Mononuclear cell (primary cell): Measurements from ENCODE around the gene MERTK. TPM values are rescaled to one million over a fixed set of nuclear protein-coding genes. Genes with fewer than 3 reads are reported as not detected.
"Not testable (repeated sequence)": the region's sequence is repeated elsewhere in the genome, so short reads cannot be mapped to it uniquely, and the experiment has no call there.

Source experiments
- H3K27me3 ChIP-seq: 2 replicates; pipeline ENCODE4 v1.6.0; 2011; ENCODE audit warnings: low read length, control low read depth; ENCODE audit not compliant: insufficient read depth
- H3K4me1 ChIP-seq: 2 replicates; pipeline ENCODE4 v1.5.1; 2011; ENCODE audit warnings: mild to moderate bottlenecking, low read length, control low read depth; ENCODE audit not compliant: insufficient read depth
- H3K4me3 ChIP-seq: 2 replicates; pipeline ENCODE4 v1.5.1; 2011; ENCODE audit warnings: mild to moderate bottlenecking, low read length, moderate library complexity
- H3K9me3 ChIP-seq: 2 replicates; pipeline ENCODE4 v1.5.1; 2011; ENCODE audit warnings: low read depth, mild to moderate bottlenecking, control low read depth, low read length
- total RNA-seq: library from RNA; depleted of rRNA; stranded (reverse); fragments of >200 nt; gene quantifications from one replicate; pipeline ENCODE4 v1.2.3, GENCODE V29; 2012

The MERTK gene
- total RNA-seq, 1 donor, result 3.7 TPM

DNA sequence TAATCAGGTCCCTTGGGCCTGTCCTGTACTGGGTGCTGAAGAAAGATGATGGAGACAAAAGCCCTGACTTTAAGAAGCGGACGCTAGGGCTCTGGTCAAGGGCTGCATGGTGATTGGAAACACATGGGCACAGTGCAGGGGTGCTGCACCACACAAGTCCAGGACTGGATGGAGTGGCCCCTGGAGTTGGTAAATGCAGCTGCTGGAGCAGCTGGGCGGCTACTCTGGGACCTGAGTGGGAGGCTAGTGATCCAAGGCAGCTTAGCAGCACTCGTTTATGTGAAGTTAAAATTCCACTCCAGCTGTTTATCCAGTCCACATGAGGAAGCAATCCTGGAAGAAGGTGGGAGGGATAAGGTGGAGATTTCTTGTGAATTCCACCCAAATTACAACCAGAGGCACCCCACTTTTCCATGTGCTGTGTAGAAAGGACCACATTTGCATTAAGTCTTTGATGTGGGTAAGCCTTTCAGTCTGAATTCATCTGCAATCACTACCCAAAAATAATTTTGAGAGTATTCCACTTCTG lies 24.9 kb downstream of the MERTK start:
- Histone ChIP-seq H3K27me3 (no peaks in the 10 kb centered on the region), H3K4me3 (no peak overlapping the region)

DNA sequence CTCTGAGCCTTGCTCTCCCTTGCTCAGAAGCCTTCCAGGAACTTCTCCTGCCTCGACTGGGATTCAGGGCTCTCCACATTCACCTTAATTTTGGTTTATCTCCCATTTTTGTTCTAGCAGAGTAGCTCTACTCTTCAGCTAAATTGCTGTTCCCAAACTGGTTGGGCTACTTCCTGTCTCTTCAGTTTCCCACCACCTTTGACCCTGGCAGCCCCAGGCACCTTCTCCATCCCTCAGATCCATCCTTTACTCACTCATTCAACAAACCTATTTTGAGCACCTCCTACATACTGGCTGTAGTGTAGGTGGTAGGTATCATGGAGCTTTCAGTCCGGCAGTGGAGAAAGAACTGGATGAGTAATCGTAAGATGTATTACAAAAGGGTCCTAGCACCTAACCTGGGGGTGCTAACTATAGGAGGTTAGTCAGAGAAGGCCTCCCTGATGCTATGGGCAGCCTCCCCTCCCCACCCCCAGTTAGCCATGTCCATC lies 26.3 kb downstream of the MERTK start:
- H3K4me1 ChIP-seq, result peaks cover 6% of the 10 kb centered on the region
- H3K4me3 ChIP-seq, result no peak overlapping the region
- H3K9me3 ChIP-seq, result no peaks in the 10 kb centered on the region
- H3K27me3 ChIP-seq, result no peaks in the 10 kb centered on the region

More for the DNA sequence above, 24.9 kb downstream of the MERTK start:
- Histone ChIP-seq H3K4me1 (peaks cover 8% of the 10 kb centered on the region), H3K9me3 (no peaks in the 10 kb centered on the region)

DNA sequence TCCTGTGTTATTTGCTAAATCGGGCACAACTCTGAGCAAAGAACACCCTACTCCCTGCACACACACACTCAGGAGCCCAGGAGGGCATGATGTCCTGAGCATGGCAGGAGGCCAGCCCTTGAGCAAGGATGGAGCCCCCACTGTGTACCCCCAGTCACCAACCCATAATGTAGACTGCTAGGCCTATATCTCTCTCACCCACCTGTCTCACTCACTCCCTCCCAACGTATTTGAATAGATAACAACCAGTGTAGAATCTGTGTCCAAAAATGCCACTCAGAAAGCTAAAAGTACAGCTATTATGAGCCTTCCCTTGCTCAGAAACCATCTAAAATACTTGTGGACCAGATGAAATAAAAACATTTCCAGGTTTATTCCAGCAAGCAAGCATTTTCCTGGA lies 29.3 kb downstream of the MERTK start:
- H3K9me3 ChIP-seq, result no peaks in the 10 kb centered on the region
- H3K27me3 ChIP-seq, result no peaks in the 10 kb centered on the region
- no peak overlapping the region for H3K4me3 ChIP-seq
- no peaks in the 10 kb centered on the region for H3K4me1 ChIP-seq

DNA sequence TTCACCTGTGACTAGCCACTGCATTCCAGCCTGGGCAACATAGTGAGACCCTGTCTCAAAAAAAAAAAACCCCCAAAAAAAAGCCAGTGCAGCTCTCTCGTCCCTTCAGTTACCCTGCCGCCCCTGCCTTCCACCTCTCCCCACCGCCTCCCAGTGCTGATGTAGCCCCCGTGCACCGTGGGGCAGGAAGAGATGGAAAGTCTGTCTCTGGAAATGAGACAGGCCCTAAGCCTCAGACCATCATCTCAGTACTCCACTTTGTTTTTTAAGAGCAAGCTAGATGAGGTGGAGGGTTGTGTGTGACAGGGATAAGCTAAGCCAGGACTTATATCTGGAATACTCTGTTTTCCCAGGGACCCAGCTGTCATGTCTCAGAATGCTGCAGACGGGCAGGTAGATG lies 32.0 kb downstream of the MERTK start:
- no peaks in the 10 kb centered on the region for H3K27me3 ChIP-seq
- no peaks in the 10 kb centered on the region for H3K4me1 ChIP-seq
- H3K4me3 ChIP-seq, result no peak overlapping the region
- no peaks in the 10 kb centered on the region for H3K9me3 ChIP-seq

DNA sequence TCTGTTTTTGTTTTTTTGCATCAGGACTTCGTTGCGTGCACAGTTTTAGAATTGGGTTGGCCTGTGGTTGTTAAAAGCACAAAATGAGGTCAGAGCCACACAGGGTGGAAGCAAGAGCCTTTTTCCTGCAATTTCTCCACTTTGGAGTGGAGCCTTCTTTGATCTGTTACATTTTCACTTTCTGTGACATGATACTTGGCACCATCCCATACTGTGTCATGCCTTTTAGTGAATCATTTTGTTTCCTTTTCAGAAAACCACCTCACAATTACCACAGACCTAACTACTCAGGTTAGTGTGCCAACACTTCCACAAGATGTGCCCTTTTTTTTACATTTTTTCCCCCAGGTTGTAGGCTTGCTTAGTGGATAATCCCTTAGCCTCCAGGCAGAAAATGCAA lies 32.5 kb downstream of the MERTK start:
- Histone ChIP-seq H3K4me3 (no peak overlapping the region), H3K27me3 (no peaks in the 10 kb centered on the region), H3K4me1 (no peaks in the 10 kb centered on the region), H3K9me3 (no peaks in the 10 kb centered on the region)

DNA sequence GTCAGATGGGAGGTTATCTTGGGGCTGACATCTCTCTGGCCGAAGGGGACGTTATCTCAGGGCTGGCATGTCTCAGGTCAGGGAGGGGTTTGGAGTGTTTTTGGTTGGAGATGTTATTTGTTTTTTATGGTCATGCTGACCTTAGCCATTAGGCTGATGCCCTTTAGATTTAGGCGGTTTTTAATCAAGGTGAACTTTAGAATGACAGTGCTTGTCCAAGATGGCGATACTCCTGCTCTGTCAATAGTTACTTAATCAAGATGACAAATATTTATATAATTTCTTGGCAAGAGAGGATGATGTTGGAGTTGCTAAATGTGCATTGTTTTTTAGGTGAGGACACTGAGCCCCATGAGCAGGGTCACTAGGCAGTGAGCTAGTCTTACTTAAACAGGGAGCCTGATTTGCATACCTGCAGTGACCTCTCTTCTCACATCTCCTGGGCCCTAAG lies 34.5 kb downstream of the MERTK start:
- Histone ChIP-seq H3K4me1 (no peaks in the 10 kb centered on the region), H3K9me3 (no peaks in the 10 kb centered on the region), H3K27me3 (no peaks in the 10 kb centered on the region), H3K4me3 (no peak overlapping the region)

DNA sequence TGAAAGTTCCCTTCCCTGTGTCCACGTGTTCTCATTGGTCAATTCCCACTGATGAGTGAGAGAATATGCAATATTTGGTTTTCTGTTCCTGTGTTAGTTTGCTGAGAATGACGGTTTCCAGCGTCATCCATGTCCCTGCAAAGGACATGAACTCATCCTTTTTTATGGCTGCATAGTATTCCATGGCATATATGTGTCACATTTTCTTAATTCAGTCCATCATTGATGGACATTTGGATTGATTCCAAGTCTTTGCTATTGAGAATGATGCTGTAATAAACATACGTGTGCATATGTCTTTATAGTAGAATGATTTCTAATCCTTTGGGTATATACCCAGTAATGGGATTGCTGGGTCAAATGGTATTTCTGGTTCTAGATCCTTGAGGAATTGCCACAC lies 35.5 kb downstream of the MERTK start:
- not testable (repeated sequence) for H3K27me3 ChIP-seq, H3K9me3 ChIP-seq, H3K4me1 ChIP-seq, H3K4me3 ChIP-seq

DNA sequence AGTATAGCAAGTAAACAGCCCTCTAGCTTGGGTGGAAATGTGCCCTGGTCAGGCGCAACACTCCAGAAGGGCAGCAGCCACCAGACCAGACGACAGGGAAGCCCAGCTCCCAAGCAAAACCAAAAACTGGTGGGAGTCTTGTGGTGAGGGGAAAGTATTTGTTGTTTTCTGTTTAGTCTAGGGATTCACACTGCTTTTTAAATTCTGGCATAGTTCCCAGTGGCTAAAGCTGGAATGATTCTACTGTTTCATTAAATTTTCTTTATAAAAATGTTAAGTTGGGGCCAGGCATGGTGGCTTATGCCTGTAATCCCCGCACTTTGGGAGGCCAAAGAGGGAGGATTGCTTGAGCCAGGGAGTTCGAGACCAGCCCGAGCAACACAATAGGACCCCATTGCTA lies 38.5 kb downstream of the MERTK start:
- H3K4me1 ChIP-seq, result no peaks in the 10 kb centered on the region
- H3K9me3 ChIP-seq, result no peaks in the 10 kb centered on the region
- H3K27me3 ChIP-seq, result no peaks in the 10 kb centered on the region
- H3K4me3 ChIP-seq, result no peak overlapping the region

DNA sequence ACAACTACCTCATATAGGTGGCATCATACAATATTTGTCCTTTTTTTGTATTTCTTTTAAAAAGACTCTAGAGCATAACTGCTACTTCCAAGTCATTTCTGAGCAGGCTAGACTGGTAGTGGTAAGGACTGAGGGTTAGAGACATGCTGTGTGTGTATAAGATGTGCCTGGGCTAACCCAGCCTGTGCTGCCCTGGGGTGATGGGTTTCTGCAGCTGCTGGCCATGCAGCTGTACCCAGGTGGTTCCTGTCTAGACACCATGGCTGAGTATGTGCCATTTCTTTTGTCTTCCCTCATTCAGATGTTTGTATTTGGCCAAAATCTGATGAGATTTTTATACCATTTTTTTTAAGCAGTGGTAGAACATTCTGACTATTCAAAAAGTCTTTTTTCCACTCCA lies 40.0 kb downstream of the MERTK start:
- Histone ChIP-seq H3K9me3 (no peaks in the 10 kb centered on the region), H3K4me3 (no peak overlapping the region), H3K4me1 (no peaks in the 10 kb centered on the region), H3K27me3 (no peaks in the 10 kb centered on the region)

DNA sequence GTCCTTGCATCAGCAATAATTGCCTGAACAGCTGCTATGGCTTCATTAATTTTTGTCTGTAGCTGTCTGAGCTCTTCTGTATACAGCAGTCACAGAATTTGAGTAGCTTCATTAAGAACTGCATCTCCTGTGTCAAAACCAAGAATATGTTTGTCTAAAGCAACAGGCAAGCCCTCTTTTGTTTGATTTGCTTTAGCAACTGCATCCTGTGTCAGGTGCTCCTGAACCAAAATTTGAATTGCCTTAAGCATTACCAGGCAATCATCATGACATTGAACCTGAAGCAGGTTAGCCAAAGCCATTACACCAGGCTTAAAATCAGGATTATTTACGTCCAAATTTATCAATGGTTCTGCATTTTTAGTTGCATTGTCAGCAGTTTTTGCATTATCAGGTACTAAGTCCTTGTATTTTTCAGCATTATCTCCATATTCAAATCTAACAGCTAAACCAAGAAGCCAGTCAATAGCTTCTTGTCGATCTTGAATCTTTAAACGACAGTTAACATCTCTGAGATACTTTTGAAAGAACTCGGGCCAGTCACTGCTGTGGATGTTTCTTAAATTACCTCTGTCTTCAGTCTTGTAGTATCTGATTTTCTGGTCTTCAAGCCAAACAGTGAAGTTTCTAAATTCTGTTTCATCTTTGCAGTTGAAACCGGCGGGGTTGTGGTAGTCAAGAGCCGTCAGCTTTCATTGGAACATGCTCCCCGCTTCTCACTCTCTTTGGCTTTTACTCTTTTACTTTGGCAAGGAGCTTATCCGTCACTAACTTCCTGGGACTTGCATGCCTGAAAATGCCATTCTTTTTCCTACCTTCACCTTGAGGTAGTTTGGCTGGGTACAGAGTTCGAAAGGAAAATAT lies 42.2 kb downstream of the MERTK start:
- Histone ChIP-seq H3K4me3 (no peak overlapping the region), H3K4me1 (no peaks in the 10 kb centered on the region)

DNA sequence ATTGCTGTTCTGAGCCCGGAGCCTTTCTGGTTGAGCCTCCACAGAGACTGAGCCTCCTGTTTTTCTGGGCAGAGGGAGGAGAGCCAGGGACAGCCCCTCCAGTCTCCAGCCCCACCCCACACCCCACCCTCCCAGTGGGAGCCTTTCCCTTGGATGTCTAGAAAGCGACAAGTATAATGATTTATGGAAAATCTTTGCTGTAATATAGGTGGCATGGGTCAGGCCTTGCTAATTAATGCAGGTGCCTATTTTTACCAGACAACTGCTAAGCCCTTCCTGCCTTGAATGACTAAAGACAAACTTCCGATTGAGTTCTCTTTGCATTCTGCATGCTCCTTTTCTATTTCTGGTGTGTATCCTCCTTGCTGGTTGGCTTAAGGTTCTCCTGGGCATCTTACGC lies 43.1 kb downstream of the MERTK start:
- H3K27me3 ChIP-seq, result no peaks in the 10 kb centered on the region
- no peak overlapping the region for H3K4me3 ChIP-seq
- no peaks in the 10 kb centered on the region for H3K4me1 ChIP-seq
- no peaks in the 10 kb centered on the region for H3K9me3 ChIP-seq

More for the DNA sequence above, 42.2 kb downstream of the MERTK start:
- no peaks in the 10 kb centered on the region for H3K9me3 ChIP-seq
- no peaks in the 10 kb centered on the region for H3K27me3 ChIP-seq

DNA sequence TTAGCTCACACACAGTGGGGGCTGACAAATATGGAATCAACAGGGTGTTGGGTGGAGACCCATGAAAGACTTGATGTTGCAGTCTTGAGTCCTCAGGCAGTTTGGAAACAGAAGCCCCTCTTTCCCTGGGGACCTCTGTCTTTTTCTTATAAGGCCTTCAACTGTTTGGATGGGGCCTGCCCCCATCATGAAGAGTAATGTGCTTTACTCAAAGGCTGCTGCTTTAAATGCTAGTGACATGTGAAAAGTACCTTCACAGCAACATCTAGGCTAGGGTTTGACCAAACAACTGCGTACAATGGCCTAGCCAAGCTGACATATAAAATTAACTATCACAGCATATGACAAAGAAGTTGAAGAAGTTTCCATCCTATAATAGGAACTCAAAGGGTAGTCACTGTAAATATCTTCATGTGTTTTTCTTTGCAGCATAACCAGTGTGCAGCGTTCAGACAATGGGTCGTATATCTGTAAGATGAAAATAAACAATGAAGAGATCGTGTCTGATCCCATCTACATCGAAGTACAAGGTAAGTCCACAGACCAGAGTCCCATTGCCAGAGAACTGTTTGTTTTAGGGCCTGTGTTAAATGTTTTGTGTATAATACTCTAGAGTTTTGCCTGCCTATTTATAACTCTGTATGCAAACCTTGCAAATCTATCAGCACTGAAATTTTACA lies 46.3 kb downstream of the MERTK start:
- Histone ChIP-seq H3K4me3 (no peak overlapping the region), H3K27me3 (no peaks in the 10 kb centered on the region), H3K4me1 (no peaks in the 10 kb centered on the region), H3K9me3 (no peaks in the 10 kb centered on the region)

DNA sequence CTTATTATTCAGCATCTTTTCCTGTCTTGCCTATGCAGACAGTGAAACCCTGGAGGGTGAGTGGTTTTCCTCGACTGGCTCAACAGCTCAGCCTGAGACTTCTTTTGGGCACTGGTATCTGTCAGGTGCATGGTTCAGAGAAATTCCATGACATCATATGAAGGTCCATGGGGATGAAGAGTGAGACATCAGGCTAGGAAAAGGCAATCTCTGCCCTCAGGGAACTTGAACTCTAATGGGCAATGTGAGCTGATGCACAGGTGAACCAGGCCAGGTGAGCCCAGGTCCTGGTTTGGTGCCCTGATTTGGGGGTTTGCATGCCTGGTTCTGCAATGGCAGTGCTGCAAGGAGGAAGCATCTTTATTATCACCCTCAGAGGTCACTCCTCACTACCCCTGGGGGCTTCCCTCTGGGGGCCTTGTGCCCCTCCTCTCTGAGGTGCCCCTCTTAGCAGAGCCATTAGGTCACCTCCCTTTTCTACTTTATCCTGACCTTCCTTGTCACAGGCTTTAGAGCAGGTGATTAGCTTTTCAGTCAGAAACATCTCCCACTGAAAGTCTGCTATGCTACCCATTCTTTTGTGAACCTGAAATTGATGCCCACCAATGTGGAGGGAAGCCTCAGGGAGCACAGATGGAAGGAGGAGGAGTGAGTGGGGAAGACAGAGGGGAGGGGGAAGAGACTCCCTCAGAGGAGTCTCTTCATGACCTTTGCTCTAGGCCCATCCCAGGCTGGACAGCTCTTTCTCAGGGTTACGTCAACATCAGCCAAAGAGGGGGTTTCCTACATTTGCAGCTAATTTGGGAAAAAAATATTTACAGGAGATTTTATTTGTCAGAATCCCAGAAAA lies 47.3 kb downstream of the MERTK start:
- Histone ChIP-seq H3K9me3 (no peaks in the 10 kb centered on the region), H3K27me3 (no peaks in the 10 kb centered on the region), H3K4me1 (no peaks in the 10 kb centered on the region), H3K4me3 (no peak overlapping the region)

DNA sequence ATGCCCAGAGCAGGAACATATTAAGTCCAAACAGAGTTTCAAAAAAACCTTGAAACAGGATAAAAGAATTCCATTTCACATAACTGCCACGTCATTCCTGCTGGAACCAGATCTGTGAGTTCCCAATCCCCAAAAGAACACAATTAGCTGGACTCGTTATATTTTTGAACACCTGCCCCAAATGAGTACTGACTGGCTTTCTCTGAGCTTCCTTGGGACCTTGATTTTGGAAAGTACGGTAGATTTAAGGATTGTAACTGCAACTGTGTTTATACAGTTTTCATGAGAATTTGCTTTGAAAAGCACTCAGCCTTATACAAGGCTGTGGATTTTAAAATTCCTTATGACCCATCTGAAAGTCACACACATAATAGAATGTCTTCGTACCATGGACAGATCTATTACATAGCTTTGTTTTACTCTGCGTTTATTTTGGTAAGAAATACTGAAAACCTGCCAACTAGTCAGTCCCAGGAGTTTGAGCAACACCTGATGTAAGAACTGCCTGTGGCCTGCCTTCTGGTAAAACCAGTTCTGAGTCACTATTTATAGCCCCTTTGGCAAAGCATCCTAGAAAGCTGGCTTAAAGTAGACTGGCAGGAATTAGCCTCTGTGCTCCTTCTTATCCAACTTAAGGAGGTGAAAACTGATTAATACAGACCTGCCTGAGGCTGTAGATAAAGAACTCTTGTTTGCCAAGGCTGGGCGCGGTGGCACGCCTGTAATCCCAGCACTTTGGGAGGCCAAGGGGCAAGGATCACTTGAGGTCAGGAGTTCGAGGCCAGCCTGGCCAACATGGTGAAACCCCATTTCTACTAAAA lies 48.1 kb downstream of the MERTK start:
- no peaks in the 10 kb centered on the region for H3K27me3 ChIP-seq
- H3K4me3 ChIP-seq, result no peak overlapping the region
- no peaks in the 10 kb centered on the region for H3K4me1 ChIP-seq
- no peaks in the 10 kb centered on the region for H3K9me3 ChIP-seq
